ENCODE measurements around the gene CSF2RB.

DNA sequence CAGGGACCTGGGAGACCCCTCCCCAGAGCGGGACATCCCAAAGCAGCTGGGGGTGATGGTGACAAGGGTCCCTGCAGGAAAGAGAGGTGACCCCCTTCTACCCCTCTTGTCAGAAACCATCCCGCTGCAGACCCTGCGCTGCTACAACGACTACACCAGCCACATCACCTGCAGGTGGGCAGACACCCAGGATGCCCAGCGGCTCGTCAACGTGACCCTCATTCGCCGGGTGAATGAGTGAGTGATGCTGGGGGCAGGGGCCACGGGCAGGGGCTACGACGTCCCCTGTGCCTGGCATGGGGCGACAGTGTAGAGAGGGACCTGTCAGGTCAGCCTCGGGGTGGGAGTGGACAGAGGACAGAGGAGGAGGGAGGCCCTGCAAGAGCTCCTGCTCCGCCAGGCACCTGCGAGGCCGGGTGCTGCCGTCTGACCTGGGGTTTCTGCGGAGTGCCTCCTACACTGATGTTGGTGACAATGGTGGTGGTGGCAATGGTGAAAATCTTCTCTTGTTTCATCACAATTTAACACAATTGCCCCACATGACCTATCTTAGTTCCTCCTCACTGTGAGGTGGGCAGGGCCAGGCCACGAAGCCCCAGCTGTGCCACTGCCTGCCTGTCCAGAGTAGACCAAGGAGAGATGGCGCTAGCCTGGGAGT, 9.8 kb downstream of the CSF2RB start:
- TF ChIP-seq POLR2AphosphoS5 (IDR thresholded peaks at IDR 0.05; ENCODE audit: low read depth, low read length) (no peak), POLR2A (IDR thresholded peaks at IDR 0.05; ENCODE audit: low read depth, low read length) (no peak), TAF1 (IDR thresholded peaks at IDR 0.05; ENCODE audit: low read depth, low read length) (no peak)
